Hematopoietic multipotent progenitor cell treated with erythropoietin and hydrocortisone succinate and interleukin-3 and kit ligand, for 8 days (in vitro differentiated cells): Measurements from ENCODE around the gene HLA-DOB.

Experiments used
- DNase-seq: peaks from one replicate; pipeline ENCODE4 v3.0.0-alpha.2; 2015

Gene HLA-DOB

GRCh38 chr6:32843331-32843978 is 26.7 kb upstream of the HLA-DOB start:
- DNase-seq = peak; percentile 27

GRCh38 chr6:32842690-32843089 is 25.9 kb upstream of the HLA-DOB start:
- peak; percentile 31 for DNase-seq

- DNase-seq = no peak
Observed at GRCh38 chr6:32842021-32842650, 25.3 kb upstream of the HLA-DOB start.

- peak; percentile 28 for DNase-seq
Observed at GRCh38 chr6:32840604-32841246, 23.9 kb upstream of the HLA-DOB start.

- DNase-seq = no peak
Observed at GRCh38 chr6:32839356-32839755, 22.6 kb upstream of the HLA-DOB start.

- DNase-seq = peak; percentile 91
Observed at GRCh38 chr6:32838114-32838958, 21.5 kb upstream of the HLA-DOB start, which contains the start of gene TAP2. TAP2 (minus strand) TSS chr6:32838739; CDS start chr6:32838233, 506 bp downstream.

- no peak for DNase-seq
Observed at GRCh38 chr6:32837651-32838113, 20.9 kb upstream of the HLA-DOB start.

GRCh38 chr6:32836873-32837272 is 20.1 kb upstream of the HLA-DOB start:
- no peak for DNase-seq

GRCh38 chr6:32835167-32835893 is 18.5 kb upstream of the HLA-DOB start:
- DNase-seq = no peak

- DNase-seq = no peak
Observed at GRCh38 chr6:32833664-32834063, 16.9 kb upstream of the HLA-DOB start.

- DNase-seq = no peak
Observed at GRCh38 chr6:32832535-32832934, 15.7 kb upstream of the HLA-DOB start.

- no peak for DNase-seq
Observed at GRCh38 chr6:32830936-32831335, 14.1 kb upstream of the HLA-DOB start.

GRCh38 chr6:32830017-32830416 is 13.2 kb upstream of the HLA-DOB start:
- DNase-seq = no peak

GRCh38 chr6:32829495-32829894 is 12.7 kb upstream of the HLA-DOB start:
- no peak for DNase-seq

- no peak for DNase-seq
Observed at GRCh38 chr6:32827025-32827424, 10.2 kb upstream of the HLA-DOB start.

- peak; percentile 11 for DNase-seq
Observed at GRCh38 chr6:32825966-32826365, 9.2 kb upstream of the HLA-DOB start.

GRCh38 chr6:32819729-32820128 is 2.9 kb upstream of the HLA-DOB start:
- DNase-seq = no peak

GRCh38 chr6:32818867-32819266 is 2.1 kb upstream of the HLA-DOB start:
- DNase-seq = no peak

- DNase-seq = no peak
Observed at GRCh38 chr6:32815996-32816395, 806 bp downstream of the HLA-DOB start.

- DNase-seq = no peak
Observed at GRCh38 chr6:32815115-32815514, 1.7 kb downstream of the HLA-DOB start.

GRCh38 chr6:32814145-32814544 is 2.7 kb downstream of the HLA-DOB start:
- DNase-seq = no peak

- DNase-seq = no peak
Observed at GRCh38 chr6:32809171-32809570, 7.6 kb downstream of the HLA-DOB start.
